ENCODE data around the gene PITX3. TPM values are rescaled to one million over a fixed set of nuclear protein-coding genes. Genes with fewer than 3 reads are reported as not detected.

PITX3 gene
- 10 to 100 TPM in 9 of 10 donors, 1 to 10 TPM in 1; 9.9 to 16.9 (median 12.9) TPM for polyA plus RNA-seq (ENCODE audit: insufficient read length in 10 of 10)
- long read RNA-seq, donor 1, transcript PITX3-201 (4 exons, 1,391 nt): major isoform, 8 of 8 reads
- long read RNA-seq, donor 1, partial matches to known transcripts: 0 of 8 reads
- long read RNA-seq, donor 1, other reads (novel, unspliced or antisense): 0 of 8 reads
- long read RNA-seq, donor 2, transcript PITX3-201 (4 exons, 1,391 nt): major isoform, 9 of 9 reads
- long read RNA-seq, donor 2, partial matches to known transcripts: 0 of 9 reads
- long read RNA-seq, donor 2, other reads (novel, unspliced or antisense): 0 of 9 reads
- long read RNA-seq, donor 3: 0 reads
- long read RNA-seq, donor 4, transcript PITX3-201 (4 exons, 1,391 nt): major isoform, 5 of 5 reads
- long read RNA-seq, donor 4, partial matches to known transcripts: 0 of 5 reads
- long read RNA-seq, donor 4, other reads (novel, unspliced or antisense): 0 of 5 reads
- long read RNA-seq, donor 5, transcript PITX3-201 (4 exons, 1,391 nt): major isoform, 15 of 15 reads
- long read RNA-seq, donor 5, partial matches to known transcripts: 0 of 15 reads
- long read RNA-seq, donor 5, other reads (novel, unspliced or antisense): 0 of 15 reads
- long read RNA-seq, donor 6, transcript PITX3-201 (4 exons, 1,391 nt): major isoform, 9 of 9 reads
- long read RNA-seq, donor 6, partial matches to known transcripts: 0 of 9 reads
- long read RNA-seq, donor 6, other reads (novel, unspliced or antisense): 0 of 9 reads
- long read RNA-seq, donor 7, transcript PITX3-201 (4 exons, 1,391 nt): major isoform, 13 of 72 reads
- long read RNA-seq, donor 7, partial matches to known transcripts: 59 of 72 reads
- long read RNA-seq, donor 7, other reads (novel, unspliced or antisense): 0 of 72 reads
- long read RNA-seq, donor 8, transcript PITX3-201 (4 exons, 1,391 nt): major isoform, 9 of 9 reads
- long read RNA-seq, donor 8, partial matches to known transcripts: 0 of 9 reads
- long read RNA-seq, donor 8, other reads (novel, unspliced or antisense): 0 of 9 reads
- long read RNA-seq, donor 9: 0 reads

- peak; percentile 93 to 99 (median 98) for DNase-seq
Measured at GRCh38 chr10:102241444-102242117, at the start of gene PITX3. PITX3 (minus strand) TSS chr10:102241512; CDS start chr10:102232080, 9,432 bp downstream.

- DNase-seq: no peak
Measured at GRCh38 chr10:102289840-102290239, 48.5 kb upstream of the PITX3 start.

GRCh38 chr10:102289356-102289755, 48.0 kb upstream of the PITX3 start:
- DNase-seq: no peak

GRCh38 chr10:102287991-102288390, 46.7 kb upstream of the PITX3 start:
- DNase-seq: no peak

GRCh38 chr10:102287538-102287937, 46.2 kb upstream of the PITX3 start:
- DNase-seq: no peak

- no peak for DNase-seq
Measured at GRCh38 chr10:102286216-102286615, 44.9 kb upstream of the PITX3 start.

- DNase-seq: no peak
Measured at GRCh38 chr10:102285133-102285532, 43.8 kb upstream of the PITX3 start.

- no peak for DNase-seq
Measured at GRCh38 chr10:102284531-102284930, 43.2 kb upstream of the PITX3 start.

GRCh38 chr10:102283890-102284289, 42.6 kb upstream of the PITX3 start:
- no peak for DNase-seq

GRCh38 chr10:102283488-102283887, 42.2 kb upstream of the PITX3 start:
- no peak for DNase-seq

GRCh38 chr10:102281102-102281487, 39.8 kb upstream of the PITX3 start:
- peak; percentile 42 to 62 (median 51) for DNase-seq

GRCh38 chr10:102280397-102281101, 39.2 kb upstream of the PITX3 start:
- peak; percentile 78 to 88 (median 88) for DNase-seq

GRCh38 chr10:102279104-102279503, 37.8 kb upstream of the PITX3 start:
- no peak for DNase-seq

- DNase-seq: no peak
Measured at GRCh38 chr10:102275343-102275742, 34.0 kb upstream of the PITX3 start.

GRCh38 chr10:102274062-102274461, 32.8 kb upstream of the PITX3 start:
- peak in 1 of 3 donors; percentile 15 for DNase-seq

GRCh38 chr10:102269017-102269416, 27.7 kb upstream of the PITX3 start:
- peak; percentile 33 to 68 (median 53) for DNase-seq

- peak in 2 of 3 donors; percentile 20 to 43 for DNase-seq
Measured at GRCh38 chr10:102268375-102268888, 27.1 kb upstream of the PITX3 start.

- DNase-seq: no peak
Measured at GRCh38 chr10:102267748-102268147, 26.4 kb upstream of the PITX3 start.

- no peak for DNase-seq
Measured at GRCh38 chr10:102266670-102267069, 25.4 kb upstream of the PITX3 start.

GRCh38 chr10:102264371-102264770, 23.1 kb upstream of the PITX3 start:
- DNase-seq: no peak
